Right ventricle myocardium inferior (tissue), 1 donor: ENCODE measurements around the gene KCTD7. TPM values are rescaled to one million over a fixed set of nuclear protein-coding genes. Genes with fewer than 3 reads are reported as not detected.
A peak's percentile ranks its signal among the peaks of the same experiment; 100 is the strongest.
"Not testable (repeated sequence)": the region's sequence is repeated elsewhere in the genome, so short reads cannot be mapped to it uniquely, and the experiment has no call there.

Source experiments
- ATAC-seq: fragments of 200-7000 bp; cut with Tn5 transposase; one replicate; pipeline ENCODE4 v1.9.1; 2020; ENCODE audit warnings: mild to moderate bottlenecking, moderate library complexity
- DNase-seq: peaks from one replicate; pipeline ENCODE4 v3.0.0; 2021; ENCODE audit errors: missing footprints
- intact Hi-C: fragments of 100-400 bp; cut with DNase I; formaldehyde crosslinking; loops from one replicate; pipeline ENCODE4 v1.11.0; 2022
- total RNA-seq: library from RNA; stranded (reverse); fragmentation: NEBNext Ultra II Directional; extraction: Animal tissue kit (Norgen Biotek cat#: 25700); gene quantifications from one replicate; pipeline ENCODE4 v1.2.1, GENCODE V29; 2021
- donor health status: DM: no; HTN: yes; CAD: no; lungs with severe emphysema.

KCTD7 gene
- total RNA-seq, 1 donor from 2014 or later: 7.8 TPM

DNA sequence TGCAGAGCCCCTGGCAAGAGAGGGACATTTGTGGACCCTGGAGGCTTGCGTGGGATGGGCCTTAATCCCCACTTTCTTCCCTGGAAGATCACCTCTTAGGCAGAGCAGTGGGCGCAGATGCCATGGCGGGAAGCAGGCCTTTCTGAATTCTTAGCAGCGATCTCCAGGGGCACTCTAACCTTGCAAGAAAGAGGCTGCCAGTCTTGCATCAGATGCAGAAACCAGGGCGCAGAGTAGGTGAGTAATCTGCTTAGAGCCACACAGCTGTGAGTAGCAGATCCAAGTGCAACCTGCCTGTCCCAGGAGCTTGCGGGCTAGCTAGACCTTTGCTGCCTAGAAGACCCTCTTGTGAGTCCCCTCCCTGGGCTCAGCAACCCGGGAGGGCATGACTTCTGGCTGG, 40.0 kb downstream of the KCTD7 start:
- ATAC-seq (peak; percentile 20), DNase-seq (no peak)
- intact Hi-C loops: no loop called here

- DNase-seq (no peak), ATAC-seq (peak; percentile 72)
- intact Hi-C loops: no loop called here
Measured at GRCh38 chr7:66669088-66669487, 40.4 kb downstream of the KCTD7 start.

GRCh38 chr7:66669496-66669895, 40.8 kb downstream of the KCTD7 start:
- ATAC-seq: no peak
- intact Hi-C loops: no loop called here
- DNase-seq: no peak

DNA sequence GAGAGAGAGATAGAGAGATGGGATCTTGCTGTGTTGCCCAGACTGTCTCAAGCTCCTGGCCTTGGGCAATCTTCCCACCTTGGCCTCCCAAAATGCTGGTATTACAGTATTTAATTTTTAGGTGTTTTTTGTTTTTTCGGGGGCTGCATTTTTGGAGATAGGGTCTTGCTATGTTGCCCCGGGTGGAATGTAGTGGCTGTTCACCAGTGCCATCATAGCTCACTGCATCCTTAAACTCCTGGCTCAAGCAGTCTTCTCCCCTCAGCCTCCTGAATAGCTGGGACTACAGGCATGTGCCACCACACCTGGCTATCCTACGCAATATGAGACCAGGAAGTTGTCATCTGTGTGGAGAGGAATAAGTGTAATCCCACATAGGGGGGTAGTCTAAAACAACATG, 42.4 kb downstream of the KCTD7 start:
- intact Hi-C loops: no loop called here
- no peak for ATAC-seq
- DNase-seq: no peak

DNA sequence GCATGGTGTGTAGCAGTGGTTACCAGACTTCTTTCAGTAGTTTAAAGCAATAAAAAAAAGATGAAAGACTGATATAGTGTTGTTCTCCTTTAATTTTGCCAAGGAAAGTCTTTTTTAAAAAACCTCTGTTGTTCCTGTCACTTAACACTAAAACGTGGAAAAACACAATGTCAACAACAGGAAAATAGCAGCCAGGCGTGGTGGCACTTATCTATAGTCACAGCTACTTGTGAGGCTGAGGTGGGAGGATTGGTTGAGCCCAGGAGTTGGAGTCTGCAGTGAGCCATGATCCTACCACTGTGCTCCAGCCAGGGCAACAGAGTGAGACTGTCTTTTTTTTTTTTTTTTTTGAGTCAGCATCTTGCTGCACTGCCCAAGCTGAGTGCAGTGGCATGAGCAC, 42.8 kb downstream of the KCTD7 start:
- intact Hi-C loops, DNase-seq, ATAC-seq: not testable (repeated sequence)

- ATAC-seq, DNase-seq, intact Hi-C loops: not testable (repeated sequence)
Measured at GRCh38 chr7:66672432-66673123, 43.9 kb downstream of the KCTD7 start.

- peak; percentile 6 for ATAC-seq
- intact Hi-C loops, DNase-seq: not testable (repeated sequence)
Measured at GRCh38 chr7:66673124-66673640, 44.5 kb downstream of the KCTD7 start.

GRCh38 chr7:66679633-66680244, 51.1 kb downstream of the KCTD7 start:
- no peak for ATAC-seq
- DNase-seq: no peak
- intact Hi-C loops: loop anchor here (5.0 kb wide), 1 partner anchor 58 kb away; no protein-coding TSS in a partner anchor

GRCh38 chr7:66681491-66682349, 53.0 kb downstream of the KCTD7 start:
- intact Hi-C loops: loop anchor here (2.0 to 5.0 kb wide), 2 partner anchors 27 to 56 kb away; no protein-coding TSS in a partner anchor

GRCh38 chr7:66682350-66683093, 53.8 kb downstream of the KCTD7 start:
- no peak for DNase-seq
- intact Hi-C loops: loop anchor here (2.0 to 5.0 kb wide), 2 partner anchors 28 to 55 kb away; no protein-coding TSS in a partner anchor
- ATAC-seq: peak; percentile 16

More at GRCh38 chr7:66681491-66682349, 53.0 kb downstream of the KCTD7 start:
- ATAC-seq (peak; percentile 99), DNase-seq (peak; percentile 99)

- DNase-seq, ATAC-seq: not testable (repeated sequence)
- intact Hi-C loops: loop anchor here (2.0 to 5.0 kb wide), 2 partner anchors 28 to 54 kb away; no protein-coding TSS in a partner anchor
Measured at GRCh38 chr7:66683094-66683769, 54.6 kb downstream of the KCTD7 start.

- ATAC-seq (no peak), DNase-seq (no peak)
- intact Hi-C loops: loop anchor here (2.0 to 5.0 kb wide), 2 partner anchors 29 to 54 kb away; no protein-coding TSS in a partner anchor
Measured at GRCh38 chr7:66683770-66684123, 55.1 kb downstream of the KCTD7 start.

DNA sequence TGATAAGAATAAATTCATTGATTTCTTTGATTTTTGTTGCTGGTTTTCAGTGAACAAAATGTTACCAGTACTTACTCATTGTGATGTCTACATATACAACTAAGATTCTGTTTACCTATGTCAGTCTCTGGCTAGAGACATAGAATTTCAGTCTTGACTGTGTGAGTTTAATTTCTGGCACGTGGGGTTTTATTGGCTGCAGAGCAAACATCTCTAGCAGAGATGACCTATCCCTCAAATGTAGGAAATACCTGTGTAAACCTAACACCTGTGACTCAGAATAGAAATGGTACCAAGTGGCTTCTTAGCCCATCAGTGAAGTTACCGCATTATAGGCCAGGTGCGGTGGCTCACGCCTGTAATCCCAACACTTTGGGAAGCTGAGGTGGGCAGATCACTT, 57.0 kb downstream of the KCTD7 start:
- intact Hi-C loops, DNase-seq, ATAC-seq: not testable (repeated sequence)

DNA sequence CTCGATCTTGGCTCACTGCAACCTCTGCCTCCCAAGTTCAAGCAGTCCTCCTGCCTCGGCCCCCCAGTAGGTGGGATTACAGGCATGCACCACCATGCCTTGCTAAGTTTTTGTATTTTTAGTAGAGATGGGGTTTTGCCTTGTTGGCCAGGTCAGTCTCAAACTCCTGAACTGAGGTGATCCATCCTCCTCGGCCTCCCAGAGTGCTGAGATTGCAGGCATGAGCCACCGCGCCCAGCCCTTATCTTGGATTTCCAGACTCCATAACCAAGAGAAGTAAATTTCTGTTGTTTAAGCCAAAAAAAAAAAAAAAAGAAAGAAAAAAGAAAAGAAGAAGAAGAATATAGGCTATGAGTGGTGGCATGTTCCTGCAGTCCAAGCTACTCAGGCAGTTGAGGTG, 58.5 kb downstream of the KCTD7 start:
- DNase-seq (no peak), ATAC-seq (no peak)
- intact Hi-C loops: no loop called here

GRCh38 chr7:66687672-66688071, 59.0 kb downstream of the KCTD7 start:
- ATAC-seq, intact Hi-C loops, DNase-seq: not testable (repeated sequence)

- DNase-seq: no peak
- ATAC-seq: no peak
- intact Hi-C loops: no loop called here
Measured at GRCh38 chr7:66689081-66689480, 60.4 kb downstream of the KCTD7 start.

GRCh38 chr7:66693331-66693730, 64.7 kb downstream of the KCTD7 start:
- no peak for DNase-seq
- ATAC-seq: no peak
- intact Hi-C loops: no loop called here
